ENCODE results near the gene COL6A1.
"Not testable (repeated sequence)": the region's sequence is repeated elsewhere in the genome, so short reads cannot be mapped to it uniquely, and the experiment has no call there.

Gene COL6A1

GRCh38 chr21:45947296-45947695, 34.3 kb upstream of the COL6A1 start:
- no peak for DNase-seq (ENCODE audit: low read depth)

- DNase-seq (ENCODE audit: low read depth): no peak
These were observed 33.8 kb upstream of the COL6A1 start for GRCh38 chr21:45947716-45948255.

GRCh38 chr21:45948576-45949141, 32.9 kb upstream of the COL6A1 start:
- DNase-seq (ENCODE audit: low read depth): no peak

- DNase-seq (ENCODE audit: low read depth): no peak
These were observed 31.4 kb upstream of the COL6A1 start for GRCh38 chr21:45949928-45950739.

- no peak for DNase-seq (ENCODE audit: low read depth)
These were observed 30.6 kb upstream of the COL6A1 start for GRCh38 chr21:45950740-45951515.

- DNase-seq (ENCODE audit: low read depth): no peak
These were observed 29.9 kb upstream of the COL6A1 start for GRCh38 chr21:45951676-45952075.

- DNase-seq (ENCODE audit: low read depth): not testable (repeated sequence)
These were observed 29.0 kb upstream of the COL6A1 start for GRCh38 chr21:45952527-45952926.

GRCh38 chr21:45952974-45953373, 28.6 kb upstream of the COL6A1 start:
- DNase-seq (ENCODE audit: low read depth): no peak

- no peak for DNase-seq (ENCODE audit: low read depth)
These were observed 27.3 kb upstream of the COL6A1 start for GRCh38 chr21:45954261-45954660.

- no peak for DNase-seq (ENCODE audit: low read depth)
These were observed 26.6 kb upstream of the COL6A1 start for GRCh38 chr21:45954921-45955320.

- DNase-seq (ENCODE audit: low read depth): no peak
These were observed 24.0 kb upstream of the COL6A1 start for GRCh38 chr21:45957551-45957950.

GRCh38 chr21:45957981-45958600, 23.5 kb upstream of the COL6A1 start:
- peak; percentile 81 for DNase-seq (ENCODE audit: low read depth)

GRCh38 chr21:45959182-45959581, 22.4 kb upstream of the COL6A1 start:
- DNase-seq (ENCODE audit: low read depth): no peak

GRCh38 chr21:45959779-45960390, 21.7 kb upstream of the COL6A1 start:
- DNase-seq (ENCODE audit: low read depth): no peak

- DNase-seq (ENCODE audit: low read depth): not testable (repeated sequence)
These were observed 20.2 kb upstream of the COL6A1 start for GRCh38 chr21:45961408-45961807.

GRCh38 chr21:45962531-45963231, 18.9 kb upstream of the COL6A1 start:
- no peak for DNase-seq (ENCODE audit: low read depth)

- no peak for DNase-seq (ENCODE audit: low read depth)
These were observed 18.4 kb upstream of the COL6A1 start for GRCh38 chr21:45963232-45963570.

GRCh38 chr21:45964649-45965048, 16.9 kb upstream of the COL6A1 start:
- no peak for DNase-seq (ENCODE audit: low read depth)

GRCh38 chr21:45965084-45965809, 16.3 kb upstream of the COL6A1 start:
- DNase-seq (ENCODE audit: low read depth): no peak

GRCh38 chr21:45966791-45967394, 14.7 kb upstream of the COL6A1 start:
- DNase-seq (ENCODE audit: low read depth): no peak

All from GM04503 (cell line).